NAMALWA (cell line): ENCODE measurements around the gene DUS2.
"Not testable (repeated sequence)": the region's sequence is repeated elsewhere in the genome, so short reads cannot be mapped to it uniquely, and the experiment has no call there.

Source experiments
- DNase-seq: peaks from one replicate; pipeline ENCODE4 v3.0.0-alpha.2; 2015; ENCODE audit warnings: low spot score

The DUS2 gene

GRCh38 chr16:67998779-67999688 lies 24.1 kb upstream of the DUS2 start, which contains the start of gene DPEP2:
DPEP2 (minus strand) TSS chr16:67999484; CDS start chr16:67993212, 6,272 bp downstream.
- not testable (repeated sequence) for DNase-seq

GRCh38 chr16:67999985-68000384 lies 23.1 kb upstream of the DUS2 start:
- DNase-seq: peak; percentile 37

- no peak for DNase-seq
These were observed 22.6 kb upstream of the DUS2 start for GRCh38 chr16:68000450-68000849.

GRCh38 chr16:68003031-68003430 lies 20.1 kb upstream of the DUS2 start:
- DNase-seq: no peak

GRCh38 chr16:68005211-68005610 lies 17.9 kb upstream of the DUS2 start:
- DNase-seq: no peak

- DNase-seq: peak; percentile 76
These were observed 17.2 kb upstream of the DUS2 start for GRCh38 chr16:68005786-68006286.

- no peak for DNase-seq
These were observed 13.8 kb upstream of the DUS2 start for GRCh38 chr16:68009157-68009735.

GRCh38 chr16:68009872-68010271 lies 13.2 kb upstream of the DUS2 start:
- DNase-seq: not testable (repeated sequence)

- no peak for DNase-seq
These were observed 9.6 kb upstream of the DUS2 start for GRCh38 chr16:68013440-68013839.

- DNase-seq: no peak
These were observed 7.4 kb upstream of the DUS2 start, which contains the start of gene DPEP2NB for GRCh38 chr16:68015681-68016080. DPEP2NB (minus strand) TSS chr16:68015911; CDS start chr16:68015770, 141 bp downstream.

- no peak for DNase-seq
These were observed 3.9 kb upstream of the DUS2 start for GRCh38 chr16:68019167-68019680.

- no peak for DNase-seq
These were observed 1.6 kb upstream of the DUS2 start for GRCh38 chr16:68021490-68021889.

GRCh38 chr16:68022278-68022727 lies 781 bp upstream of the DUS2 start:
- no peak for DNase-seq

GRCh38 chr16:68028996-68029395 lies 5.9 kb downstream of the DUS2 start:
- DNase-seq: no peak

GRCh38 chr16:68030108-68030507 lies 7.0 kb downstream of the DUS2 start:
- not testable (repeated sequence) for DNase-seq

- no peak for DNase-seq
These were observed 8.9 kb downstream of the DUS2 start for GRCh38 chr16:68031951-68032350.

- DNase-seq: no peak
These were observed 10.0 kb downstream of the DUS2 start for GRCh38 chr16:68033101-68033500.

- no peak for DNase-seq
These were observed 12.1 kb downstream of the DUS2 start for GRCh38 chr16:68035227-68035626.

- peak; percentile 60 for DNase-seq
These were observed 14.9 kb downstream of the DUS2 start for GRCh38 chr16:68037841-68038597.

GRCh38 chr16:68040506-68041288 lies 17.6 kb downstream of the DUS2 start:
- DNase-seq: peak; percentile 89

- no peak for DNase-seq
These were observed 18.7 kb downstream of the DUS2 start for GRCh38 chr16:68041783-68042182.
